ENCODE results near the gene ITPR1.

- TF ChIP-seq, protein P1, sequence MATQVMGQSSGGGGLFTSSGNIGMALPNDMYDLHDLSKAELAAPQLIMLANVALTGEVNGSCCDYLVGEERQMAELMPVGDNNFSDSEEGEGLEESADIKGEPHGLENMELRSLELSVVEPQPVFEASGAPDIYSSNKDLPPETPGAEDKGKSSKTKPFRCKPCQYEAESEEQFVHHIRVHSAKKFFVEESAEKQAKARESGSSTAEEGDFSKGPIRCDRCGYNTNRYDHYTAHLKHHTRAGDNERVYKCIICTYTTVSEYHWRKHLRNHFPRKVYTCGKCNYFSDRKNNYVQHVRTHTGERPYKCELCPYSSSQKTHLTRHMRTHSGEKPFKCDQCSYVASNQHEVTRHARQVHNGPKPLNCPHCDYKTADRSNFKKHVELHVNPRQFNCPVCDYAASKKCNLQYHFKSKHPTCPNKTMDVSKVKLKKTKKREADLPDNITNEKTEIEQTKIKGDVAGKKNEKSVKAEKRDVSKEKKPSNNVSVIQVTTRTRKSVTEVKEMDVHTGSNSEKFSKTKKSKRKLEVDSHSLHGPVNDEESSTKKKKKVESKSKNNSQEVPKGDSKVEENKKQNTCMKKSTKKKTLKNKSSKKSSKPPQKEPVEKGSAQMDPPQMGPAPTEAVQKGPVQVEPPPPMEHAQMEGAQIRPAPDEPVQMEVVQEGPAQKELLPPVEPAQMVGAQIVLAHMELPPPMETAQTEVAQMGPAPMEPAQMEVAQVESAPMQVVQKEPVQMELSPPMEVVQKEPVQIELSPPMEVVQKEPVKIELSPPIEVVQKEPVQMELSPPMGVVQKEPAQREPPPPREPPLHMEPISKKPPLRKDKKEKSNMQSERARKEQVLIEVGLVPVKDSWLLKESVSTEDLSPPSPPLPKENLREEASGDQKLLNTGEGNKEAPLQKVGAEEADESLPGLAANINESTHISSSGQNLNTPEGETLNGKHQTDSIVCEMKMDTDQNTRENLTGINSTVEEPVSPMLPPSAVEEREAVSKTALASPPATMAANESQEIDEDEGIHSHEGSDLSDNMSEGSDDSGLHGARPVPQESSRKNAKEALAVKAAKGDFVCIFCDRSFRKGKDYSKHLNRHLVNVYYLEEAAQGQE (tag by site-specific recombination; IDR thresholded peaks at IDR 0.05) = no peak
- TF ChIP-seq ZNF24 (tag by site-specific recombination; IDR thresholded peaks at IDR 0.05) (no peak), ZNF571 (tag by site-specific recombination; IDR thresholded peaks at IDR 0.05) (no peak), OVOL3 (tag by site-specific recombination; IDR thresholded peaks at IDR 0.05) (no peak), ZNF423 (tag by site-specific recombination; IDR thresholded peaks at IDR 0.05) (no peak)
Measured at GRCh38 chr3:4816306-4816705, 323.2 kb downstream of the ITPR1 start.

All from HEK293 (cell line).